ENCODE results near the gene CCL25.

GRCh38 chr19:8109890-8110662, 57.5 kb downstream of the CCL25 start:
- TF ChIP-seq CTCF (conservative IDR thresholded peaks at IDR 0.05; ENCODE audit: low read depth, low read length) (no peak), EZH2 (IDR thresholded peaks at IDR 0.05; ENCODE audit: low read length, unreplicated experiment) (no peak)
